Measurements from ENCODE around the gene ATP9B.

The ATP9B gene

GRCh38 chr18:79100944-79101343 lies 31.8 kb downstream of the ATP9B start:
- DNase-seq (ENCODE audit: insufficient read length, low spot score) (no peak), FAIRE-seq (peak; percentile 41)
- no peak for TF ChIP-seq CTCF (IDR thresholded peaks at IDR 0.05; ENCODE audit: insufficient read depth, missing control alignments)

GRCh38 chr18:79102886-79103285 lies 33.7 kb downstream of the ATP9B start:
- TF ChIP-seq CTCF (IDR thresholded peaks at IDR 0.05; ENCODE audit: insufficient read depth, missing control alignments) = no peak
- no peak for DNase-seq (ENCODE audit: insufficient read length, low spot score)
- peak; percentile 88 for FAIRE-seq

GRCh38 chr18:79104137-79104536 lies 34.9 kb downstream of the ATP9B start:
- DNase-seq (ENCODE audit: insufficient read length, low spot score) (no peak), FAIRE-seq (peak; percentile 77)
- no peak for TF ChIP-seq CTCF (IDR thresholded peaks at IDR 0.05; ENCODE audit: insufficient read depth, missing control alignments)

DNA sequence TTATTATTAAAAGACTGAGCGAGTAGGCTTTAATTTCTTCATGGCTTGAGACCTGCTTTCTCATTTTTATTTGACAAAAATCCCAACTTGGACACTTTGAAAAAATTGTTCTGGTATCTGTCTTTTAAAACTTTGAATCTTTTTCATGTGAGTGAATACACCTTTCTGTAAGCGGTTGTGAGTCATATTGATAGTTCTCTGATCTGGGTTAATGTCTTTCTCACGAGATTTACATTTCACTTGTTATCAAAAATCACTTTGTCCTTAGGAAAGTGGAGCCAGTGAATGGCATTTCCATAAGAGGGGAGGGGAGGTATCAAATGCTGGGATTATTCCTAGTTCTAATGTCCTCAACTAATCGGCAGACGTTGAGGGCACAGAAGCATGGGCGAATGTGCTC lies 36.3 kb downstream of the ATP9B start:
- no peak for DNase-seq (ENCODE audit: insufficient read length, low spot score)
- no peak for FAIRE-seq
- TF ChIP-seq CTCF (IDR thresholded peaks at IDR 0.05; ENCODE audit: insufficient read depth, missing control alignments) = no peak

DNA sequence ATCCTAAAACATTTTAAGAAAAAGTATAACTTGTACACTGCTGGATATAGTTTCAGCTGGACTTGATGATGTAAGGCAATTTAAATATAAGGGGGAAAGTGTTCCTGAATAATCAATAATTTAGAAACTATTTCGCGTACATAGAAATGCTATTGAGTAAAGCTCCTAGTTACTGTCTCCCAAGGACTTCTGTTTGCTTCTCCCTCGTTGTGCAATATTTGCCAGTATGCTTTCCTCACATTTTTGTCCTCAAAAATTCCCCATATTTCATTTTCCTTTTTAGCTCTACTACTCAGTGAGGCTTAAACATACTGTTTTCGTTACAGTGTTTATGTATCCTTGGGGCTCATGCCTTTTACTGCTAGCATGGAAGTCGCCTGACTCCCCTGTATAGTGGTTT lies 36.9 kb downstream of the ATP9B start:
- FAIRE-seq (peak; percentile 90), DNase-seq (ENCODE audit: insufficient read length, low spot score) (no peak)
- TF ChIP-seq CTCF (IDR thresholded peaks at IDR 0.05; ENCODE audit: insufficient read depth, missing control alignments) = no peak

DNA sequence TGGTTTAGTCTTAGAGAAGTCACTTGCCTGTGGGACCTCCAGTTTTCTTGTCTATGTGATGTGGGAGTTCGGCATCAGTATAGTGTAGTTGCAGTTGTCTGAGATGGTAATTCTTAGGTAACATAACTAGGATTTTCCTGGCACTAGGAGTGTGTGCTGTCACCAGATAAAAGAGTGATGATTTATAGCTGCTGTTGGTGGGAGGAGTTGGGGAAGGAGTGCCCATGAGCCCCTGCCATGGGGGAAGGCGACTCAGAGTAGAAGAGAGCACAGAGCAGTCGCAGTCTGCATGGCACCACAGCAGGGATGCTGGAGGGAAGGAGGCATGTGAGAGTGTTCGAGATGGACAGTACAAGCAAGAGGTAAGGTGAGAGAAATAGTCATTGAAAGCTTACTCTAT lies 38.7 kb downstream of the ATP9B start:
- TF ChIP-seq CTCF (IDR thresholded peaks at IDR 0.05; ENCODE audit: insufficient read depth, missing control alignments) = no peak
- DNase-seq (ENCODE audit: insufficient read length, low spot score) (no peak), FAIRE-seq (peak; percentile 55)

GRCh38 chr18:79108549-79109215 lies 39.5 kb downstream of the ATP9B start:
- no peak for TF ChIP-seq CTCF (IDR thresholded peaks at IDR 0.05; ENCODE audit: insufficient read depth, missing control alignments)
- DNase-seq (ENCODE audit: insufficient read length, low spot score) = no peak
- FAIRE-seq = peak; percentile 60

Measured in D721Med (cell line).